Measurements from ENCODE around the gene FKRP.

The FKRP gene

DNA sequence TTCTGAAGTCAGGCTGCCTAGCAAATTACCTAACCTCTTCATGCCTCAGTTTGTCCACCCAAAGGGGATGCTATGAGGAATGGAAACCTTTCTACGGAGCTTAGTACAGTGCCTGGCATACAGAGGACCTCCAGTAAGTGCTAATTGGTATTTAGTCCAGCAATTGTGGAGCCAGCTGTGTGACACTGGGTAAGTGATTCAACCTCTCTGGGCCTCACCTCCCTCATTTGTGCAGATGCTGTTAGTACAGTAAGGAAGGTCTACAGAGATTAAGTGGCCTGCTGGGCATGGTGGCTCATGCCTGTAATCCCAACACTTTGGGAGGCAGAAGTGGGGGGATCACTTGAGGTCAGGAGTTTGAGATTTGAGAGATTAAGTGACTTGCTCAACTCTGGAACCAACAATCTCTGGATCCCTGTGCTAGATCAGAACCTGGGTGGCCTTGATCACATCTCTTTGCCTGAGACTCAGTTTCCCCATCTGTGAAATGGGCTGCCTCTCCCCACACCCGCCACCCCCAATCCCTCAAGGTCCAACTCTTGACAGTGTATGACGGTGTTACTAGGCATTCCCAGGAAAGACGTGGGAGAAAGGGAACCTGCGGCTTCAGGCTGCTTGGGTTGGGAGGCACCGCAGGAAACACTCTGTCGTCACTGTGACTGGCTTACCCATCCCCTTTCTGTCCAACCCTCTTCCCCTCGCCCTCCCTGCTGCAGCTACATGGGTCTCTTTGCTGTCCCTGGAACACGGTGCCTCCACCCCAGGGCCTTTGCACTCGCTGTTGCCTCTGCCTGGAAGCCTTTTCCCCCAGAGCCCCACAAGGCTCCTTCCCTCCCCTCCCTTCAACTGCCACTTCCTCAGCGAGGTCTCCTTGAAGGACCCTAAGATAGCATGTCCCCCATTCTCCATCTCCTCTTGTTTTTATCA is 47.2 kb upstream of the FKRP start:
- Histone ChIP-seq H3F3A (ENCODE audit: low read depth) (no peaks in the 10 kb centered on the region), H3K36me3 (ENCODE audit: insufficient read depth, low read length) (peaks cover 88% of the 10 kb centered on the region), H3K9me3 (ENCODE audit: insufficient read depth, low read depth, low read length) (no peaks in the 10 kb centered on the region), H2AFZ (ENCODE audit: low read length) (no peak overlapping the region), H3K4me3 (ENCODE audit: low read length, poor library complexity, severe bottlenecking) (no peak overlapping the region), H3K9me2 (replicated peaks; ENCODE audit: low read depth, low read length) (no peaks in the 10 kb centered on the region), H3K27me3 (ENCODE audit: insufficient read depth, low read length, poor library complexity, severe bottlenecking) (no peaks in the 10 kb centered on the region), H3K4me1 (ENCODE audit: insufficient read depth, low read length, poor library complexity, severe bottlenecking) (no peaks in the 10 kb centered on the region), H3K4me2 (ENCODE audit: low read depth, low read length, poor library complexity, severe bottlenecking) (no peak overlapping the region), H3K79me2 (ENCODE audit: insufficient read depth, low read length) (no peaks in the 10 kb centered on the region), H4K20me1 (ENCODE audit: insufficient read depth, low read length, poor library complexity, severe bottlenecking) (peaks cover 10% of the 10 kb centered on the region), H3K9ac (ENCODE audit: low read depth, low read length, poor library complexity, severe bottlenecking) (no peak overlapping the region)
- TF ChIP-seq, protein P1, sequence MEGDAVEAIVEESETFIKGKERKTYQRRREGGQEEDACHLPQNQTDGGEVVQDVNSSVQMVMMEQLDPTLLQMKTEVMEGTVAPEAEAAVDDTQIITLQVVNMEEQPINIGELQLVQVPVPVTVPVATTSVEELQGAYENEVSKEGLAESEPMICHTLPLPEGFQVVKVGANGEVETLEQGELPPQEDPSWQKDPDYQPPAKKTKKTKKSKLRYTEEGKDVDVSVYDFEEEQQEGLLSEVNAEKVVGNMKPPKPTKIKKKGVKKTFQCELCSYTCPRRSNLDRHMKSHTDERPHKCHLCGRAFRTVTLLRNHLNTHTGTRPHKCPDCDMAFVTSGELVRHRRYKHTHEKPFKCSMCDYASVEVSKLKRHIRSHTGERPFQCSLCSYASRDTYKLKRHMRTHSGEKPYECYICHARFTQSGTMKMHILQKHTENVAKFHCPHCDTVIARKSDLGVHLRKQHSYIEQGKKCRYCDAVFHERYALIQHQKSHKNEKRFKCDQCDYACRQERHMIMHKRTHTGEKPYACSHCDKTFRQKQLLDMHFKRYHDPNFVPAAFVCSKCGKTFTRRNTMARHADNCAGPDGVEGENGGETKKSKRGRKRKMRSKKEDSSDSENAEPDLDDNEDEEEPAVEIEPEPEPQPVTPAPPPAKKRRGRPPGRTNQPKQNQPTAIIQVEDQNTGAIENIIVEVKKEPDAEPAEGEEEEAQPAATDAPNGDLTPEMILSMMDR (conservative IDR thresholded peaks at IDR 0.05; ENCODE audit: low read length) = no peak
- no peak for TF ChIP-seq EZH2phosphoT487 (IDR thresholded peaks at IDR 0.05; ENCODE audit: borderline replicate concordance)

DNA sequence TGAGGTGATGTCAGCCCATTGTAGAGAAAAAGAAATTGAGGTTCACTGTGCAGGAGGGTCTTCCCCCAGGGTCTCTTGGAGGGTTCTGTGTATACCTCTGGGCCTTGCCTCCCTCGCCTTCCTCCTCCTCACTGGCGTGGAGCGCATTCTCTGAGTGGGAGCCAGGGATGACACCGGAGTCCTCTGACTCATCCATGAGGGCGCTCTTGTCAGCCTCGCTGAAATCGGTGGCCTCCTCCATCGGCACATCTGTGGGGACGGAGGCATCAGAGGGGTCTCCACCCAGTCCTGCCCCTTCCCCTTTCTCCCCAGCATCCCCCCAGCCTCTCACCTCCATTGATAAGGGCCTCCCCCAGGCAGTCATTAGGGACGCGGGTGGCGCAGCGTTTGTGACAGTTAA is 45.2 kb upstream of the FKRP start:
- Histone ChIP-seq H3K9ac (ENCODE audit: low read depth, low read length, poor library complexity, severe bottlenecking) (no peak overlapping the region), H3F3A (ENCODE audit: low read depth) (no peaks in the 10 kb centered on the region), H2AFZ (ENCODE audit: low read length) (no peak overlapping the region), H3K79me2 (ENCODE audit: insufficient read depth, low read length) (peaks cover 7% of the 10 kb centered on the region; the same call in 1 of the 2 replicates), H3K27me3 (ENCODE audit: insufficient read depth, low read length, poor library complexity, severe bottlenecking) (no peaks in the 10 kb centered on the region), H3K9me2 (replicated peaks; ENCODE audit: low read depth, low read length) (no peaks in the 10 kb centered on the region), H3K36me3 (ENCODE audit: insufficient read depth, low read length) (peaks cover 82% of the 10 kb centered on the region), H3K4me3 (ENCODE audit: low read length, poor library complexity, severe bottlenecking) (no peak overlapping the region), H3K4me2 (ENCODE audit: low read depth, low read length, poor library complexity, severe bottlenecking) (no peak overlapping the region), H3K4me1 (ENCODE audit: insufficient read depth, low read length, poor library complexity, severe bottlenecking) (no peaks in the 10 kb centered on the region), H3K9me3 (ENCODE audit: insufficient read depth, low read depth, low read length) (no peaks in the 10 kb centered on the region), H4K20me1 (ENCODE audit: insufficient read depth, low read length, poor library complexity, severe bottlenecking) (peaks cover 23% of the 10 kb centered on the region)
- TF ChIP-seq, protein P1 (conservative IDR thresholded peaks at IDR 0.05; ENCODE audit: low read length) = no peak
- no peak for TF ChIP-seq EZH2phosphoT487 (IDR thresholded peaks at IDR 0.05; ENCODE audit: borderline replicate concordance)

DNA sequence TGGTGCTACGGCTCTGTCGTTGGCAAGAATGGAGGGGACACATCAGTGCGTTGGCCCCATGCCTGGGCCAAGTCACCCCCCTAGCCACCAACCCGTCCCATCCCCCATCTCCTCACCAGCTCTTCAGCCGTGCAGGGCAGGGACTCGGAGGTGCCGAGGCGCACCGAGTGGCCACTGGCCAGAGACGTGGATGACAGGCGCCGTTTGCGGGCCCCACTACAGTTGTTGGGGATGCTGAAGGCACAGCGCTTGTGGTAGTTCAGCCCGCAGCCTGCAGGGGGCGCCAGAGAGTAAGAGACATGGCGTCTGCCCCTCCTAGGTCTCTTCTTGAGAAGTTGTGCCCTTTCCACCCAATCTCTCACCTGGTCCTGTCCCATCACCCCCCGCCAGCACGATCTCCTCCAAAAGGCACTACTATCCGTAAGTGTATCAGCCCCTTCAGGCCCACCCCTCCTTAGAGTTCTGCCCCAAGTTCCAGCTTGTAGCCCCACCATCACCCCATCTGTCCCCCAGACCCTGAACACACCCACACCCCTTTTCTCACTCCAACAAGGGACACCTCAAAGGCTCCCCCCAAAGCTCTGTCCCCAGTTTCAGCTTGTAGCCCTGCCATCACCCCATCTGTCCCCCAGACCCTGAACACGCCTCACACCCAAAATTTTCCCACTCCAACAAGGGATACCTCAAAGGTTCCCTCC is 41.3 kb upstream of the FKRP start:
- H4K20me1 ChIP-seq (ENCODE audit: insufficient read depth, low read length, poor library complexity, severe bottlenecking) = peaks cover 12% of the 10 kb centered on the region
- H2AFZ ChIP-seq (ENCODE audit: low read length) = no peak overlapping the region
- H3K9me3 ChIP-seq (ENCODE audit: insufficient read depth, low read depth, low read length) = no peaks in the 10 kb centered on the region
- H3K27me3 ChIP-seq (ENCODE audit: insufficient read depth, low read length, poor library complexity, severe bottlenecking) = no peaks in the 10 kb centered on the region
- H3K4me1 ChIP-seq (ENCODE audit: insufficient read depth, low read length, poor library complexity, severe bottlenecking) = no peaks in the 10 kb centered on the region
- TF ChIP-seq EZH2phosphoT487 (IDR thresholded peaks at IDR 0.05; ENCODE audit: borderline replicate concordance) = no peak
- TF ChIP-seq, protein P1 (conservative IDR thresholded peaks at IDR 0.05; ENCODE audit: low read length) = peak; percentile 87
- no peak overlapping the region for H3K4me3 ChIP-seq (ENCODE audit: low read length, poor library complexity, severe bottlenecking)
- no peak overlapping the region for H3K9ac ChIP-seq (ENCODE audit: low read depth, low read length, poor library complexity, severe bottlenecking)
- H3K36me3 ChIP-seq (ENCODE audit: insufficient read depth, low read length) = peaks cover 59% of the 10 kb centered on the region; the same call in 1 of the 2 replicates
- no peaks in the 10 kb centered on the region for H3F3A ChIP-seq (ENCODE audit: low read depth)
- H3K9me2 ChIP-seq (replicated peaks; ENCODE audit: low read depth, low read length) = no peaks in the 10 kb centered on the region
- H3K79me2 ChIP-seq (ENCODE audit: insufficient read depth, low read length) = peaks cover 7% of the 10 kb centered on the region; the same call in 1 of the 2 replicates
- H3K4me2 ChIP-seq (ENCODE audit: low read depth, low read length, poor library complexity, severe bottlenecking) = no peak overlapping the region

All from Loucy (cell line).